Measurements from ENCODE around the gene SERPINA7. TPM values are rescaled to one million over a fixed set of nuclear protein-coding genes. Genes with fewer than 3 reads are reported as not detected.

SERPINA7 gene
- total and polyA plus RNA-seq, 2 of the 8 experiments (the other 6 are each of a cell fraction or from before 2014, with no cell fraction given), result not detected

DNA sequence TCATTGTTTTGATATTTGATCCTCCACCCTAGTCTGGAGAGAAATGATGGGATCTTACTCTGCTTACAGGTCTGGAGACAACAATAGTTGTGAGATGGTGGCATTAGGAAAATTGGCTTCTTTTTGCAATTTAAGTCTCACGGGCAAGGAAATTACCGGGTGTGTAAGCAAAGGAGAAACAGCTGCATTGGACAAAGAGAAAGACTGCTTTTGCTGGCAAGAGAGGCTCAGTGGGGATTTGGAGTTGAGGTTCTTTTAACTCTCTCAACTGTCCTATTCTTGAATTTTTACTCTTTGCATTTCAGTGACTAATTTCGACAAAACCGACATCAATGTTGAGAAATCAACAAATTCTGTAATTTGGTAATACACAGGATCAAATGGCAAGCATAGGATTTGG, 2.3 kb upstream of the SERPINA7 start:
- Histone ChIP-seq H3K23ac (ENCODE audit: insufficient read length) (no peak overlapping the region), H3K27me3 (replicated peaks in 1 of 4; ENCODE audit: control insufficient read depth in 3 of 4, extremely low read depth in 1 of 4, insufficient read depth in 3 of 4, low read length in 3 of 4) (no peaks in the 10 kb centered on the region)
- no peak for TF ChIP-seq TAF1 (IDR thresholded peaks at IDR 0.05; ENCODE audit: low read depth, low read length)
- TF ChIP-seq CREB1 (IDR thresholded peaks at IDR 0.05), result no peak
- TF ChIP-seq SUZ12 (IDR thresholded peaks at IDR 0.05; ENCODE audit: low read length), result no peak

More for the DNA sequence above, 2.3 kb upstream of the SERPINA7 start:
- H3K4me3 ChIP-seq (ENCODE audit: extremely low read depth in 1 of 4, insufficient read depth in 2 of 4, low read depth in 3 of 4, low read length in 4 of 4), result no peak overlapping the region
- H3K9ac ChIP-seq (replicated peaks in 1 of 4; ENCODE audit: extremely low read depth in 1 of 4, low read depth in 3 of 4, low read length in 3 of 4), result no peak overlapping the region
- no peak overlapping the region for H2BK20ac ChIP-seq (ENCODE audit: low read length)
- H4K91ac ChIP-seq (replicated peaks; ENCODE audit: insufficient read length, low read length), result no peak overlapping the region
- FAIRE-seq (no peak), DNase-seq (ENCODE audit: low read depth in 1 of 2, low spot score in 2 of 2) (no peak)
- no peak overlapping the region for H4K8ac ChIP-seq (ENCODE audit: extremely low read depth, insufficient read depth, low read length)
- H3K9me3 ChIP-seq (ENCODE audit: insufficient read depth in 2 of 2, low read depth in 1 of 2, low read length in 1 of 2), result peaks cover 0 to 7% of the 10 kb centered on the region in 2 experiments; a peak in 1 of 4 replicates
- no peak overlapping the region for H3K4ac ChIP-seq (replicated peaks; ENCODE audit: insufficient read length, low read depth, low read length)
- CTCF ChIA-PET (ENCODE audit: partially characterized antibody), result interaction anchor here (1.5 to 2.0 kb wide), 2 partner anchors 66 to 352 kb away, joined by 3 to 5 read pairs; no protein-coding TSS in a partner anchor
- no peaks in the 10 kb centered on the region for H3K79me2 ChIP-seq (ENCODE audit: control insufficient read depth in 1 of 2, insufficient read depth in 2 of 2, low read length in 2 of 2)
- no peak overlapping the region for H4K5ac ChIP-seq (ENCODE audit: insufficient read length, low read depth, low read length)
- no peak overlapping the region for H3K4me2 ChIP-seq (ENCODE audit: insufficient read depth in 1 of 2, low read depth in 2 of 2, low read length in 2 of 2)
- POLR2A ChIA-PET (ENCODE audit: partially characterized antibody), result no interaction called here
- no peak overlapping the region for H2AFZ ChIP-seq (ENCODE audit: low read length)
- H3K4me1 ChIP-seq (replicated peaks in 1 of 4; ENCODE audit: control insufficient read depth in 3 of 4, insufficient read depth in 4 of 4, low read length in 3 of 4), result no peaks in the 10 kb centered on the region
- H3K27ac ChIP-seq (ENCODE audit: low read depth, low read length), result no peak overlapping the region
- no peaks in the 10 kb centered on the region for H4K20me1 ChIP-seq (replicated peaks in 1 of 2; ENCODE audit: control insufficient read depth in 1 of 2, insufficient read depth in 2 of 2, low read length in 2 of 2)
- H3K79me1 ChIP-seq (ENCODE audit: low read depth, low read length), result no peaks in the 10 kb centered on the region
- H3K56ac ChIP-seq (replicated peaks; ENCODE audit: insufficient read length, low read depth, low read length), result no peak overlapping the region
- no peak overlapping the region for H2BK120ac ChIP-seq (replicated peaks; ENCODE audit: low read depth, low read length)
- no peak overlapping the region for H3K18ac ChIP-seq (ENCODE audit: extremely low read depth, low read length)
- no peak overlapping the region for H2BK12ac ChIP-seq (ENCODE audit: low read depth, low read length)
- H3K36me3 ChIP-seq (ENCODE audit: control insufficient read depth in 2 of 4, insufficient read depth in 4 of 4, low read length in 3 of 4), result no peaks in the 10 kb centered on the region
- no peaks in the 10 kb centered on the region for H3K23me2 ChIP-seq (ENCODE audit: low read depth, low read length)
- H2BK5ac ChIP-seq (ENCODE audit: low read depth, low read length), result no peak overlapping the region
- H3K14ac ChIP-seq (ENCODE audit: insufficient read length), result no peak overlapping the region
- H2AK5ac ChIP-seq (ENCODE audit: low read depth, low read length), result no peak overlapping the region
- WGBS, 2 experiments (ENCODE audit: extremely low coverage in 1 of 2, insufficient coverage in 1 of 2, insufficient read length in 1 of 2, insufficient replicate concordance in 2 of 2, low coverage in 1 of 2, low lambda C conversion rate in 2 of 2, missing lambda C conversion rate in 1 of 2), result 100% methylated on average over 4 of the region's 4 CpGs; no CpG with 5 or more reads in 1 of the 2 experiments
- H2BK15ac ChIP-seq (ENCODE audit: low read length), result no peak overlapping the region
